Subcutaneous abdominal adipose tissue (tissue), 5 donors: ENCODE measurements around the gene NME9.
A peak's percentile ranks its signal among the peaks of the same experiment; 100 is the strongest.
"Not testable (repeated sequence)": the region's sequence is repeated elsewhere in the genome, so short reads cannot be mapped to it uniquely, and the experiment has no call there.

ENCODE experiments used
- H3K27ac ChIP-seq: one replicate; pipeline ENCODE4 v1.7.0; 2013; ENCODE audit warnings: low read depth, mild to moderate bottlenecking, inconsistent platforms, low read length, moderate library complexity
- H3K27me3 ChIP-seq, 5 donors: one replicate each; pipeline ENCODE4 v1.7.0; 2013; ENCODE audit warnings: low read length in 5 of 5, inconsistent platforms in 1 of 5; ENCODE audit not compliant: control insufficient read depth in 5 of 5, insufficient read depth in 4 of 5
- H3K36me3 ChIP-seq, 5 donors: one replicate each; pipeline ENCODE4 v1.7.0; 2013; ENCODE audit warnings: low read length in 5 of 5; ENCODE audit not compliant: control insufficient read depth in 5 of 5, insufficient read depth in 5 of 5
- H3K4me1 ChIP-seq, 5 donors: one replicate each; pipeline ENCODE4 v1.7.0; 2013; ENCODE audit warnings: low read length in 5 of 5, mild to moderate bottlenecking in 3 of 5, moderate library complexity in 1 of 5; ENCODE audit not compliant: control insufficient read depth in 5 of 5, insufficient read depth in 5 of 5
- H3K4me3 ChIP-seq, 5 donors: one replicate each; pipeline ENCODE4 v1.7.0; 2013; ENCODE audit warnings: low read length in 5 of 5, low read depth in 1 of 5
- H3K9ac ChIP-seq, 5 donors: one replicate each; pipeline ENCODE4 v1.7.0; 2013; ENCODE audit warnings: low read length in 5 of 5, mild to moderate bottlenecking in 4 of 5, moderate library complexity in 3 of 5
- H3K9me3 ChIP-seq, 5 donors: one replicate each; pipeline ENCODE4 v1.7.0; 2013; ENCODE audit warnings: low read length in 5 of 5; ENCODE audit not compliant: control insufficient read depth in 5 of 5
- donor health status: healthy.
- donor health status: healthy.
- donor health status: healthy.
- donor health status: healthy.
- donor health status: healthy.

Gene NME9, protein sequence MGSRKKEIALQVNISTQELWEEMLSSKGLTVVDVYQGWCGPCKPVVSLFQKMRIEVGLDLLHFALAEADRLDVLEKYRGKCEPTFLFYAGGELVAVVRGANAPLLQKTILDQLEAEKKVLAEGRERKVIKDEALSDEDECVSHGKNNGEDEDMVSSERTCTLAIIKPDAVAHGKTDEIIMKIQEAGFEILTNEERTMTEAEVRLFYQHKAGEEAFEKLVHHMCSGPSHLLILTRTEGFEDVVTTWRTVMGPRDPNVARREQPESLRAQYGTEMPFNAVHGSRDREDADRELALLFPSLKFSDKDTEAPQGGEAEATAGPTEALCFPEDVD

DNA sequence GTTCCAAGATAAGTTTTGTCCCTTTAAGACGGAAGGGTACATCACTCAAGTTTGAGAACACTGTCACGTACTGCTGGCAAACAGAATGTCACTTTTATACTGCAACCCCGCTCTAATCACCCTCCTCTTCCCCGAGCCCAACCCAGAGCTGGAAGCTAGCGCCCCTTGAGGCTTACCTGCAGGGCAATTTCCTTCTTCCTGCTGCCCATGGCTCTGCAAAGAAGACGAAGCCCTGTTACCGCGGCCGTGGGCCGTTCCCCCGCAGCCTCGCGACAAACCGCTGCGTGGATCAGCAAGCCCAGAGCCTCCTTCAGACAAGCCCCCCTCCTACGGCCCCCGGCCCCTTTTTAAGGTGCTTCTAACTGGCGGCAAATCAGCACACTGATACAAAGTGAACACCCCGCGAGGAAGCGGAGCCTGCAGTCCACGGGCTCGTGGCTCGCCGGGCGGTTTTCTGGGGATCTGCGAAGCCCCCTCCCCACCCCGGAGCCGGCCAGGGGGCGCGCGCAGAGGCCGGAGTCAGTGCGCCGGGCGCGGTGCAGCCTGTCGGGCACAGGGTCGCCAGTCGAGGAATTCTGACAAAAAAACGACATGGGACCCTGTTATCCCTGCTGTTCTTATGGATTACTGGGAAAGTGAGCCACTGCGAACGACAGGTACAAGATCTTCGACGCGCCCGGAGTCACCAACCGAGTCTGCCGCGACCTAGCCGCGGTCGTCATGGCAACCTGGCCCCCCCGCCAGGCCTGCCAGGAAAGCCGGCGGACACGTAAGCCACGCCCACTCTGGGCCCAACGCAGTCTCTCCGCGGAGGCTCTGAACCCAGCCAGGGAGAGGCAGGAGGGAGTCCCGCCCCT lies at the start of gene NME9:
Gene NME9 (minus strand): TSS at position 725 of the 857 bp plus-strand sequence. CDS start 516 bp downstream, at position 209.
- no peak within 1 kb of the TSS for H3K27ac ChIP-seq
- no peaks in the 10 kb centered on the region for H3K9me3 ChIP-seq
- peaks cover 0 to 27% (median 23%) of the 10 kb centered on the region in 5 donors for H3K4me1 ChIP-seq
- H3K36me3 ChIP-seq = no peaks in the 10 kb centered on the region
- H3K4me3 ChIP-seq = peak within 1 kb of the TSS; percentile 54 to 77 (median 69)
- no peaks in the 10 kb centered on the region for H3K27me3 ChIP-seq
- peak within 1 kb of the TSS in 4 of 5 donors; percentile 48 to 68 (median 62) for H3K9ac ChIP-seq

DNA sequence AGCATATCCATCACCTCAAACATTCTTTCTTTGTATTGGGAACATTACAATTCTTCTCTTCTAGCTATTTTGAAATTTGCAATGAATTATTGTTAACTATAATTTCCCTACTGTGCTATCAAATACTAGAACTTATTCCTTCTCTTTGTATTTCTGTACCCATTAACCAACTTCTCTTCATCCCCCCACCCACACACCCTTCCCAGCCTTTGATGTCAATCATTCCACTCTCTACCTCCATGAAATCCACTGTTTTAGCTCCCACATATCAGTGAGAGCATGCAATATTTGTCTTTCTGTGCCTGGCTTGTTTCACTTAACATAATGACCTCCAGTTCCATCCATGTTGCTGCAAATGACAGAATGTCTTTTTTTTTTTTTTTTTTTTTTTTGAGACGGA lies 49.3 kb upstream of the NME9 start:
- Histone ChIP-seq H3K4me3 (no peak overlapping the region), H3K9ac (no peak overlapping the region), H3K27me3 (no peaks in the 10 kb centered on the region), H3K36me3 (peaks cover 12 to 25% (median 16%) of the 10 kb centered on the region in 5 donors), H3K27ac (peak overlapping the region; percentile 2), H3K4me1 (peaks cover 12 to 56% (median 42%) of the 10 kb centered on the region in 5 donors), H3K9me3 (no peaks in the 10 kb centered on the region)

DNA sequence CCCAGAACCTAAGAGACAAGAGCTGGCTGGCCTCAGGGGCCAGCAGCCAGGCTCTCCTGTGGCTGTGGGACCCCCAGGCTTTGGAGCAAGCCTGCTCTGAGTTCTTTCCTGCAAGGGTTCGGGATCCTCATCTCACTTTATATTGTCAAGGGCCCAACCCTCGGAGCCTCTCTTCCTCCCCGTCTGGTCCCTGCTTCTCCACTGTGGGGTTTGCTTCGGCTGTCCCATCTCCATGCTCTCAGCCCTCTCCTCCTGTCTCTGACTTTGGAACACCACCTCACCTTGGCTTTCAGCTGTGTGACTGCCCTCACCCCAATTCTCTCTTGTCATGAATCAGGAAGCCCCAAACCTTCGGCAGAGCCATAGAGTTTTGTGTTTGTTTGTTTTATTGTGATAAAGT lies 48.7 kb upstream of the NME9 start:
- Histone ChIP-seq H3K4me1 (peaks cover 12 to 49% (median 36%) of the 10 kb centered on the region in 5 donors), H3K27ac (peak overlapping the region; percentile 2), H3K36me3 (peaks cover 13 to 27% (median 16%) of the 10 kb centered on the region in 5 donors), H3K9me3 (no peaks in the 10 kb centered on the region), H3K4me3 (no peak overlapping the region), H3K27me3 (no peaks in the 10 kb centered on the region), H3K9ac (peak overlapping the region in 2 of 5 donors; percentile 10 to 26)

DNA sequence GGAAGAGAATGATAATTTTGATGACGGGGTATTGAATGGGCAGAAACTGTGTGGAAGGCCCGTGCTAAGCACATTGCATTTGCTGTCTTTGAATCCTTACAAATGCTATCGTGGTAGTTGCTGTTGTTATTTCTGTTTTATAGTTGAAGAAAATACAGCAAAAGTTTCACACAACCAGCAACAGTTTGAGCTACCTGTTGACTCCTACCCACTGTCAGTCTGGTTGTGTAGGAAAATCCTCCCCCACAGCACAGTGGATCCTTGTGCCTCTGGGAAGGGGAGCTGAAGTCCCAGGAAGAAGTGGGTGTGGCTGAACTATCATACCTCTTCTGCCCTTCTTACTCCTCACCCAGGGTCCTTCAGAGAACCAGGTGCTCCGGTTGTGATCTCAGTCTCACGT lies 48.2 kb upstream of the NME9 start:
- Histone ChIP-seq H3K27me3 (no peaks in the 10 kb centered on the region), H3K9me3 (no peaks in the 10 kb centered on the region), H3K27ac (peak overlapping the region; percentile 2), H3K36me3 (peaks cover 16 to 32% (median 17%) of the 10 kb centered on the region in 5 donors), H3K4me3 (no peak overlapping the region), H3K9ac (peak overlapping the region in 2 of 5 donors; percentile 10 to 26), H3K4me1 (peaks cover 12 to 44% (median 31%) of the 10 kb centered on the region in 5 donors)

DNA sequence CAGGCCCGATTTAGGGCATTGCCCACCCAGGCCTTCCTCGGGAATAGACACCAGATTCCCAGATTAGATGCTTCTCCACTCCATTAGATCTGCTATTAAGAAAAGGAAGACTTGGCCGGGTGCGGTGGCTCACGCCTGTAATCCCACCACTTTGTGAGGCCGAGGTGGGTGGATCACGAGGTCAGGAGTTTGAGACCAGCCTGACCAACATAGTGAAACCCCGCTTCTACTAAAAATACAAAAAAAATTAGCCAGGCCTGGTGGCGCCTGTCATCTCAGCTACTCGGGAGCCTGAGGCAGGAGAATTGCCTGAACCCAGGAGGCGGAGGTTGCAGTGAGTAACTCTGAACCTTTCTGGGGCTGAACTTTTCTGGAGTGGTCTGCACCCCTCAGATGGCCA lies 47.6 kb upstream of the NME9 start:
- Histone ChIP-seq H3K27ac (peak overlapping the region; percentile 2), H3K36me3 (peaks cover 16 to 32% (median 17%) of the 10 kb centered on the region in 5 donors), H3K4me1 (peaks cover 10 to 42% (median 27%) of the 10 kb centered on the region in 5 donors)
- not testable (repeated sequence) for H3K4me3 ChIP-seq, H3K9ac ChIP-seq, H3K27me3 ChIP-seq, H3K9me3 ChIP-seq

DNA sequence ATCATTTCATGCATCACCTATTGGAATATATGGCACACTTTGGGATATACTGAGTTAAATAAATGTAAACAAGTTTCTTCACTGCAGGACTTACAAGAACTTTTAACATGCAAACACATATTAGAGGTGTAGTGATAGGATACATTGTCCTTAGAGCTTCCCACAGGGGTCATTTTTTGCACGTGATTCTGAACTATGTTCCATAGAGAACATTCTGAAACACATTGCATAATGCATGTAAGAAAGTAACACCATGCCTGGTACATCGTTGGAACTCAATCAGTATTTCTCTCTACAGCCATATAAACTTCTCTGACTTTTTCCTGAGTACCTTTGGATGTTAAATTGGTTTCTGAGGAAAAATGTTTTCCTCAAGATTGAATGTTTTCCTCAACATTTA lies 47.0 kb upstream of the NME9 start:
- Histone ChIP-seq H3K4me3 (no peak overlapping the region), H3K27ac (no peak overlapping the region), H3K36me3 (peaks cover 16 to 32% (median 17%) of the 10 kb centered on the region in 5 donors), H3K9me3 (no peaks in the 10 kb centered on the region), H3K27me3 (no peaks in the 10 kb centered on the region), H3K4me1 (peaks cover 4 to 42% (median 27%) of the 10 kb centered on the region in 5 donors), H3K9ac (no peak overlapping the region)

DNA sequence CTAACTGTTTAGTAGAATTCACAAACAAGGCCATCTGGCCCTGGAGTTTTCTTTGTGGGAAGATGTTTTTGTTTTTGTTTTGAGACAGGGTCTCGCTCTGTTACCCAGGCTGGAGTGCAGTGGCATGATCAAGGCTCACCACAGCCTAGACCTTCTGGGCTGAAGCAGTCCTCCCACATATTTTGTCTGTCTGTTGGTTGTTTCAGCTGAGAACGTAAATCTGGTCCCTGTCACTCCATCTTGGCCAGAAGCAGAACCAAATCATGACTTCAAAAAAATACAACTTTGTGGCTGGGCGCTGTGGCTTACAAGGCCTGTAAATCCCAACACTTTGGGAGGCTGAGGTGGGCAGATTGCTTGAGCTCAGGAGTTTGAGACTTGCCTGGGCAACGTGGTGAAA lies 45.8 kb upstream of the NME9 start:
- H3K36me3 ChIP-seq = peaks cover 16 to 32% (median 17%) of the 10 kb centered on the region in 5 donors
- H3K4me3 ChIP-seq = no peak overlapping the region
- H3K4me1 ChIP-seq = peaks cover 2 to 45% (median 29%) of the 10 kb centered on the region in 5 donors
- peak overlapping the region; percentile 35 for H3K27ac ChIP-seq
- H3K27me3 ChIP-seq = no peaks in the 10 kb centered on the region
- no peaks in the 10 kb centered on the region for H3K9me3 ChIP-seq
- H3K9ac ChIP-seq = no peak overlapping the region

DNA sequence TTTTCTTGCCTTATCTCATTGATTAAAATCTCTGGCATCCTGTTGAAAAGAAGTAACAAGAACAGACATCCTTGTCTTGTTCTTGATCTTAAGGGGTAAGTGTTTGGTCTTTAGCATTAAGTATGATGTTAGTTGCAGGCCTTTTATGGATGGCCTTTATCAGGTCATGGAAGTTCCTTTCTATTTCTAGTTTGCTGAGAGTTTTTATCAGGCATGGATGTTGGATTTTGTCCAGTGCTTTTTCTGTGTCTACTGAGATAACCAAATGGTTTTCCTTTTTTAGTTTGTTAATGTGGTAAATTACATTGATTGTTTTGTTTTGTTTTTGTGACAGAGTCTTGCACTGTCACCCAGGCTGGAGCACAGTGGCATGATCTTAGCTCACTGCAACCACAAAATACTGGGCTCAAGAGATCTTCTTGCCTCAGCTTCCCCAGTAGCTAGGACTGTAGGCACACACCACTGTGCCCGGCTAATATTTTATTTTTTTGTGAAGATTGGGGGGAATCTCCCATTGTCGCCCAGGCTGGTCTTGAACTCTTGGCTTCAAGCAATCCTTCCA lies 45.0 kb upstream of the NME9 start:
- Histone ChIP-seq H3K36me3 (peaks cover 16 to 32% (median 17%) of the 10 kb centered on the region in 5 donors), H3K9ac (no peak overlapping the region), H3K27ac (peak overlapping the region; percentile 35), H3K4me3 (no peak overlapping the region), H3K27me3 (no peaks in the 10 kb centered on the region), H3K4me1 (peaks cover 2 to 52% (median 36%) of the 10 kb centered on the region in 5 donors), H3K9me3 (no peaks in the 10 kb centered on the region)

DNA sequence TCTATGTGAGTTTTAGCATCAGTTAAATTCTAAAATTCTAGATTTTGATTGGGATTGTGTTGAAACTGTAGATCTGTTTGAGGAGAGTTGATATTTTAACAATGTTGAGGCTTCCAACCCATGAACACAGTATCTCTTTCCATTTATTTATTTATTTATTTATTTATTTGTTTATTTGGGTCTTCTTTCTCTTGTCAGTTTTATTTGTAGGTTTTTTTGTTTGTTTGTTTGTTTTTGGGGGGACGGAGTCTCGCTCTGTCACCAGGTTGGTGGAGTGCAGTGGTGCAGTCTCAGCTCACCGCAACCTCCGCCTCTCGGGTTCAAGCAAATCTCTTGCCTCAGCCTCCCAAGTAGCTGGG lies 44.1 kb upstream of the NME9 start:
- no peak overlapping the region for H3K4me3 ChIP-seq
- no peak overlapping the region for H3K27ac ChIP-seq
- H3K4me1 ChIP-seq = peaks cover 2 to 60% (median 46%) of the 10 kb centered on the region in 5 donors
- H3K9ac ChIP-seq = no peak overlapping the region
- peaks cover 13 to 31% (median 17%) of the 10 kb centered on the region in 5 donors for H3K36me3 ChIP-seq
- H3K27me3 ChIP-seq = no peaks in the 10 kb centered on the region
- no peaks in the 10 kb centered on the region for H3K9me3 ChIP-seq
